CD14-positive monocyte (primary cell): Measurements from ENCODE around the gene EMILIN2. TPM values are rescaled to one million over a fixed set of nuclear protein-coding genes. Genes with fewer than 3 reads are reported as not detected.

Experiments used
- DNase-seq, 3 donors: peaks; one replicate each; pipeline ENCODE4 v3.0.0-alpha.2; 2011 to 2022
- H2AFZ ChIP-seq: 2 replicates; pipeline ENCODE4 v1.6.0; 2012; ENCODE audit warnings: mild to moderate bottlenecking, low read depth, low read length, inconsistent platforms; ENCODE audit not compliant: insufficient read depth, poor library complexity, severe bottlenecking
- H3K27ac ChIP-seq, 2 donors: 1 replicate in 1 of 2; 2 replicates in 1 of 2; pipeline ENCODE4 v1.5.1; 2012 to 2013; ENCODE audit warnings: low read length in 2 of 2, control low read depth in 1 of 2, inconsistent platforms in 1 of 2, low read depth in 1 of 2, mild to moderate bottlenecking in 1 of 2
- H3K27me3 ChIP-seq, 2 donors: one replicate each; pipeline versions ENCODE4 v1.6.0 to v1.6.1; 2011 to 2013; ENCODE audit warnings: low read length in 2 of 2; ENCODE audit not compliant: control insufficient read depth in 2 of 2, insufficient read depth in 2 of 2
- H3K36me3 ChIP-seq, 2 donors: replicated peaks in 1 of 2; 1 replicate in 1 of 2; 2 replicates in 1 of 2; pipeline versions ENCODE4 v1.5.1 to v1.6.1; 2012 to 2013; ENCODE audit warnings: low read length in 2 of 2, control low read depth in 1 of 2, inconsistent platforms in 1 of 2, mild to moderate bottlenecking in 1 of 2; ENCODE audit not compliant: insufficient read depth in 2 of 2, control insufficient read depth in 1 of 2
- H3K4me1 ChIP-seq, 2 donors: 1 replicate in 1 of 2; 2 replicates in 1 of 2; pipeline versions ENCODE4 v1.5.1 to v1.6.1; 2012 to 2013; ENCODE audit warnings: low read length in 2 of 2, control low read depth in 1 of 2, inconsistent platforms in 1 of 2, mild to moderate bottlenecking in 1 of 2, moderate library complexity in 1 of 2; ENCODE audit not compliant: insufficient read depth in 2 of 2, control insufficient read depth in 1 of 2
- H3K4me2 ChIP-seq: replicated peaks from 2 replicates; pipeline ENCODE3; 2012; ENCODE audit warnings: low read length, moderate library complexity, mild to moderate bottlenecking; ENCODE audit not compliant: poor library complexity, severe bottlenecking; ENCODE audit errors: extremely low read depth
- H3K4me3 ChIP-seq, 3 experiments: fragments of 200-600 bp in 1 of 3; sonication (generic) in 1 of 3; replicated peaks in 1 of 3; 1 replicate in 2 of 3; 2 replicates in 1 of 3; pipeline ENCODE4 v1.5.1; 2011 to 2013; ENCODE audit warnings: low read length in 3 of 3, mild to moderate bottlenecking in 3 of 3, control low read depth in 2 of 3, low read depth in 2 of 3, inconsistent platforms in 1 of 3, moderate library complexity in 1 of 3
- H3K79me2 ChIP-seq: 2 replicates; pipeline ENCODE4 v1.6.0; 2012; ENCODE audit warnings: mild to moderate bottlenecking, control low read depth, inconsistent platforms, low read length, moderate library complexity; ENCODE audit not compliant: insufficient read depth
- H3K9ac ChIP-seq: 2 replicates; pipeline ENCODE4 v1.6.0; 2017; ENCODE audit warnings: low read length, mild to moderate bottlenecking; ENCODE audit not compliant: insufficient read depth, poor library complexity, severe bottlenecking
- H3K9me3 ChIP-seq, 2 donors: replicated peaks in 1 of 2; 1 replicate in 1 of 2; 2 replicates in 1 of 2; pipeline versions ENCODE4 v1.5.1 to v1.6.1; 2012 to 2013; ENCODE audit warnings: low read length in 2 of 2, control low read depth in 1 of 2; ENCODE audit not compliant: control insufficient read depth in 1 of 2, insufficient read depth in 1 of 2
- H4K20me1 ChIP-seq: 2 replicates; pipeline ENCODE4 v1.6.0; 2012; ENCODE audit warnings: mild to moderate bottlenecking, low read length, control low read depth, moderate library complexity; ENCODE audit not compliant: insufficient read depth
- H3K27ac Mint-ChIP-seq, 7 donors: one replicate each; pipeline ENCODE4 v1.8.0; 2020; ENCODE audit warnings: mild to moderate bottlenecking in 7 of 7, mixed read lengths in 7 of 7, moderate library complexity in 6 of 7, inconsistent platforms in 2 of 7
- H3K27me3 Mint-ChIP-seq, 3 donors: one replicate each; pipeline ENCODE4 v1.8.0; 2021 to 2022; ENCODE audit warnings: low read depth in 3 of 3, mild to moderate bottlenecking in 3 of 3, mixed read lengths in 3 of 3, moderate library complexity in 3 of 3, inconsistent platforms in 1 of 3
- H3K36me3 Mint-ChIP-seq, 2 donors: one replicate each; pipeline ENCODE4 v1.8.0; 2020; ENCODE audit warnings: mixed read lengths in 2 of 2, inconsistent platforms in 1 of 2, mild to moderate bottlenecking in 1 of 2
- H3K4me1 Mint-ChIP-seq: one replicate; pipeline ENCODE4 v1.8.0; 2020; ENCODE audit warnings: mild to moderate bottlenecking, mixed read lengths
- H3K4me3 Mint-ChIP-seq, 2 donors: one replicate each; pipeline ENCODE4 v1.8.0; 2020; ENCODE audit warnings: mild to moderate bottlenecking in 2 of 2, mixed read lengths in 2 of 2, moderate library complexity in 1 of 2
- H3K9me3 Mint-ChIP-seq, 7 donors: one replicate each; pipeline ENCODE4 v1.8.0; 2020 to 2022; ENCODE audit warnings: mixed read lengths in 7 of 7, mild to moderate bottlenecking in 6 of 7, moderate library complexity in 6 of 7, inconsistent platforms in 2 of 7
- WGBS: methylation state at CpG from one replicate; pipeline ENCODE4 v1.1.5; 2013; ENCODE audit warnings: missing lambda C conversion rate; ENCODE audit not compliant: insufficient coverage; 5-methylcytosine and 5-hydroxymethylcytosine counted together
- intact Hi-C, 2 donors: fragments of 100-400 bp; cut with micrococcal nuclease; formaldehyde crosslinking; loops; one replicate each; pipeline versions ENCODE4 v1.15.0 to v1.15.1; 2023
- polyA plus RNA-seq, 3 donors: library from polyadenylated mRNA; depleted of rRNA in 1 of 3; unstranded in 2 of 3; stranded (reverse) in 1 of 3; fragments of 300-500 nt in 2 of 3; fragments of >200 nt in 1 of 3; fragmentation: Illumina TruSeq in 2 of 3; gene quantifications; 1 replicate in 2 of 3; 2 replicates in 1 of 3; pipeline ENCODE4 v1.2.3, GENCODE V29; 2012 to 2021
- TF ChIP-seq, protein P1 (sequence below): fragments of 200-600 bp; IDR thresholded peaks from one replicate; pipeline ENCODE4 v1.8.0; 2022; ENCODE audit warnings: antibody characterized with exemption, mild to moderate bottlenecking

Gene EMILIN2
- polyA plus RNA-seq, 3 donors = 30.5 to 43.2 (median 33.8) TPM

DNA sequence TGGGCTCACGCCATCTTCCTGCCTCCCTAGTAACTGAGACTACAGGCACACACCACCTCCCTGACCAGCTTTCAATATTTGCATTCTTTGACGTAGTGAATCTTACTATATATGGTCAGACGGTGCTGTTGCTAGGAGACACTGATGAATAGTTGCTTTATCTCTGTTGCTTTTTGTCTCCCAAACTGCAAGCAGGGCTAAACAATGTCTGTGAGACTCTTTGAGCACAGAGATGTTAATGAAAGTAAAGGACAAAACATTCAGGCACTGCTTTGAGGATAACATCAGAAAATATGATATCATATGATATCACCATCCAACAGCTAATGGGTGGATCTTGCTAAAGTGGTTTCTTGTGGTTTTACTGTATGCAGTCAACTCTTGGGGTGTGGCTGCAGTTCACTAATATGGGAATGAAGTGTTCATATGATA is 43.0 kb downstream of the EMILIN2 start:
- Mint-ChIP-seq H3K9me3 (peaks cover 0 to 9% (median 5%) of the 10 kb centered on the region in 7 donors), H3K4me3 (no peak overlapping the region), H3K27me3 (peaks cover 0 to 2% (median 0%) of the 10 kb centered on the region in 3 donors), H3K27ac (peak overlapping the region in 1 of 7 donors; percentile 41), H3K4me1 (peaks cover 26% of the 10 kb centered on the region), H3K36me3 (peaks cover 76 to 95% of the 10 kb centered on the region in 2 donors)
- H2AFZ ChIP-seq = no peak overlapping the region
- no peaks in the 10 kb centered on the region for H3K27me3 ChIP-seq
- H3K27ac ChIP-seq = peak overlapping the region in 1 of 2 donors; percentile 46
- H3K36me3 ChIP-seq = peaks cover 78 to 98% of the 10 kb centered on the region in 2 donors
- no peak overlapping the region for H3K4me2 ChIP-seq
- peaks cover 10 to 16% of the 10 kb centered on the region in 2 donors for H3K4me1 ChIP-seq
- intact Hi-C loops = no loop called here
- TF ChIP-seq, protein P1, sequence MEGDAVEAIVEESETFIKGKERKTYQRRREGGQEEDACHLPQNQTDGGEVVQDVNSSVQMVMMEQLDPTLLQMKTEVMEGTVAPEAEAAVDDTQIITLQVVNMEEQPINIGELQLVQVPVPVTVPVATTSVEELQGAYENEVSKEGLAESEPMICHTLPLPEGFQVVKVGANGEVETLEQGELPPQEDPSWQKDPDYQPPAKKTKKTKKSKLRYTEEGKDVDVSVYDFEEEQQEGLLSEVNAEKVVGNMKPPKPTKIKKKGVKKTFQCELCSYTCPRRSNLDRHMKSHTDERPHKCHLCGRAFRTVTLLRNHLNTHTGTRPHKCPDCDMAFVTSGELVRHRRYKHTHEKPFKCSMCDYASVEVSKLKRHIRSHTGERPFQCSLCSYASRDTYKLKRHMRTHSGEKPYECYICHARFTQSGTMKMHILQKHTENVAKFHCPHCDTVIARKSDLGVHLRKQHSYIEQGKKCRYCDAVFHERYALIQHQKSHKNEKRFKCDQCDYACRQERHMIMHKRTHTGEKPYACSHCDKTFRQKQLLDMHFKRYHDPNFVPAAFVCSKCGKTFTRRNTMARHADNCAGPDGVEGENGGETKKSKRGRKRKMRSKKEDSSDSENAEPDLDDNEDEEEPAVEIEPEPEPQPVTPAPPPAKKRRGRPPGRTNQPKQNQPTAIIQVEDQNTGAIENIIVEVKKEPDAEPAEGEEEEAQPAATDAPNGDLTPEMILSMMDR = no peak
- H3K4me3 ChIP-seq = no peak overlapping the region
- WGBS = no CpG with 5 or more reads among the region's 3 CpGs
- peaks cover 100% of the 10 kb centered on the region for H4K20me1 ChIP-seq
- H3K79me2 ChIP-seq = peaks cover 99% of the 10 kb centered on the region
- no peaks in the 10 kb centered on the region for H3K9me3 ChIP-seq
- DNase-seq = no peak
- H3K9ac ChIP-seq = no peak overlapping the region

DNA sequence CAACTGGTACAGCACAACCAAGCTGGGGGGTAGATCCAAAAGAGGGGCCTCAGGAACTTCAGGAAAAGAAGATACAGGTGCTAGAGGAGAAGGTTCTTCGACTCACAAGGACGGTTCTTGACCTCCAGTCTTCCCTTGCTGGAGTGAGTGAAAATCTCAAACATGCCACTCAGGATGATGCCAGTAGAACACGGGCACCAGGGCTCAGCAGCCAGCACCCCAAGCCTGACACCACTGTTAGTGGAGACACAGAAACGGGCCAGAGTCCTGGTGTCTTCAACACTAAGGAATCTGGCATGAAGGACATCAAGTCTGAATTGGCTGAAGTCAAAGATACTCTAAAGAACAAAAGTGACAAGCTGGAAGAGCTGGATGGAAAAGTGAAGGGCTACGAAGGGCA is 43.8 kb downstream of the EMILIN2 start:
- no peak overlapping the region for H3K4me2 ChIP-seq
- no peaks in the 10 kb centered on the region for H3K27me3 ChIP-seq
- TF ChIP-seq, protein P1 = no peak
- intact Hi-C loops = no loop called here
- DNase-seq = no peak
- H3K79me2 ChIP-seq = peaks cover 99% of the 10 kb centered on the region
- H3K36me3 ChIP-seq = peaks cover 78 to 98% of the 10 kb centered on the region in 2 donors
- 96% methylated on average over 3 of the region's 5 CpGs for WGBS
- H3K27ac ChIP-seq = peak overlapping the region in 1 of 2 donors; percentile 46
- H3K27me3 Mint-ChIP-seq = peaks cover 0 to 2% (median 0%) of the 10 kb centered on the region in 3 donors
- peaks cover 100% of the 10 kb centered on the region for H4K20me1 ChIP-seq
- peaks cover 10 to 16% of the 10 kb centered on the region in 2 donors for H3K4me1 ChIP-seq
- peaks cover 0 to 8% (median 6%) of the 10 kb centered on the region in 7 donors for H3K9me3 Mint-ChIP-seq
- H3K36me3 Mint-ChIP-seq = peaks cover 78 to 95% of the 10 kb centered on the region in 2 donors
- no peak overlapping the region for H3K4me3 Mint-ChIP-seq
- H3K4me3 ChIP-seq = no peak overlapping the region
- H3K9ac ChIP-seq = no peak overlapping the region
- H2AFZ ChIP-seq = no peak overlapping the region
- H3K27ac Mint-ChIP-seq = peak overlapping the region in 5 of 7 donors; percentile 16 to 71 (median 45)
- H3K4me1 Mint-ChIP-seq = peaks cover 29% of the 10 kb centered on the region
- H3K9me3 ChIP-seq = no peaks in the 10 kb centered on the region
